NCI-H2196 (cell line): ENCODE data around the gene LRRC8E.

Source experiments
- DNase-seq: peaks from one replicate; lab custom pipeline; 2025; ENCODE audit not compliant: unreplicated experiment; lab: John Stamatoyannopoulos, UW

Gene LRRC8E

GRCh38 chr19:7888145-7888825 lies at the start of gene LRRC8E:
Gene LRRC8E (plus strand): TSS chr19:7888510. CDS start chr19:7895604, 7,094 bp downstream.
- DNase-seq: no peak

- no peak for DNase-seq
These were observed 48.8 kb upstream of the LRRC8E start for GRCh38 chr19:7839476-7839875.

- no peak for DNase-seq
These were observed 47.7 kb upstream of the LRRC8E start for GRCh38 chr19:7840629-7841028.

GRCh38 chr19:7841751-7842660 lies 46.3 kb upstream of the LRRC8E start:
- no peak for DNase-seq

GRCh38 chr19:7842661-7843294 lies 45.5 kb upstream of the LRRC8E start:
- DNase-seq: no peak

- no peak for DNase-seq
These were observed 44.8 kb upstream of the LRRC8E start for GRCh38 chr19:7843521-7843920.

- no peak for DNase-seq
These were observed 43.9 kb upstream of the LRRC8E start for GRCh38 chr19:7844405-7844804.

- no peak for DNase-seq
These were observed 43.4 kb upstream of the LRRC8E start for GRCh38 chr19:7844951-7845350.

GRCh38 chr19:7845390-7846154 lies 42.7 kb upstream of the LRRC8E start:
- no peak for DNase-seq

GRCh38 chr19:7846155-7846646 lies 42.1 kb upstream of the LRRC8E start:
- DNase-seq: no peak

GRCh38 chr19:7847664-7848063 lies 40.6 kb upstream of the LRRC8E start:
- no peak for DNase-seq

GRCh38 chr19:7848779-7849457 lies 39.4 kb upstream of the LRRC8E start:
- DNase-seq: no peak

GRCh38 chr19:7849631-7849999 lies 38.7 kb upstream of the LRRC8E start:
- DNase-seq: no peak

GRCh38 chr19:7850000-7850813 lies 38.1 kb upstream of the LRRC8E start:
- DNase-seq: no peak

GRCh38 chr19:7850945-7851622 lies 37.2 kb upstream of the LRRC8E start:
- DNase-seq: no peak

GRCh38 chr19:7851623-7852500 lies 36.4 kb upstream of the LRRC8E start:
- no peak for DNase-seq

- peak; percentile 95 for DNase-seq
These were observed 35.2 kb upstream of the LRRC8E start for GRCh38 chr19:7852851-7853769.
